ENCODE measurements around the gene SFN. TPM values are rescaled to one million over a fixed set of nuclear protein-coding genes. Genes with fewer than 3 reads are reported as not detected.
A peak's percentile ranks its signal among the peaks of the same experiment; 100 is the strongest.

Gene SFN
- total RNA-seq, 1 experiment from 2014 or later: 245 TPM

- DNase-seq (ENCODE audit: low read depth, low spot score): no peak
- CTCF ChIA-PET: interaction anchor here (1.4 to 1.8 kb wide), 3 partner anchors 12 to 275 kb away, joined by 3 to 11 read pairs (median 6); no protein-coding TSS in a partner anchor
- BruUV-seq (replicated peaks): no TSS peak
Measured at GRCh38 chr1:26877326-26877725, 14.4 kb downstream of the SFN start.

DNA sequence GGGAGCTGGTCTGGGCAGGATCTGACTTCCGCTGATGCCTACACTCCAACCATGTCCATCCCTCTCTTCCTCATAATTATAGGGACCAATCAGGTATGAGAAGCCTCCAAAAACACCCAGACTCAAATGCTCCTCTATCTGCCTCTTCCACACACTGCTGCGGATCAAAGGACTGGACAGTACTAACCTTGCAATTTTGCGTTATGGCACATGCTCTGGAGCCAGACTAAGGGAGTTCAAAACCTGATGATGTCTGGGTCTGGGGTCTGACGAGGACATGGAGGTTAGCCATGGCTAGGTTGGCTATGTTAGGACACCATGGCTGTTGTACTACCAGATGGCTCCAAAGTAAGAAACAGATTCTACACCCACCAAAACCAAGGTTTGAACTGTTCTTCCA lies 16.8 kb downstream of the SFN start:
- POLR2A ChIA-PET: interaction anchor here (1.7 kb wide), 1 partner anchor 22 kb away, joined by 3 read pairs; no protein-coding TSS in a partner anchor
- ATAC-seq (no peak), DNase-seq (ENCODE audit: low read depth, low spot score) (no peak)
- no peaks in the 10 kb centered on the region for H3K9me2 ChIP-seq (ENCODE audit: insufficient read depth)
- intact Hi-C loops (cut with micrococcal nuclease): loop anchor here (2.0 kb wide), 1 partner anchor 277 kb away; no protein-coding TSS in a partner anchor
- no peak overlapping the region for H2AFZ ChIP-seq (ENCODE audit: low read depth, low read length, poor library complexity, severe bottlenecking)
- H4K20me1 ChIP-seq (ENCODE audit: insufficient read depth): no peaks in the 10 kb centered on the region
- no peak overlapping the region for H3K9ac ChIP-seq (ENCODE audit: low read length)
- TF ChIP-seq SIN3A (IDR thresholded peaks at IDR 0.05; ENCODE audit: low read depth) (no peak), POLR2A (IDR thresholded peaks at IDR 0.05; ENCODE audit: borderline replicate concordance, extremely low read depth, insufficient read depth, insufficient read length) (no peak), CBX3 (IDR thresholded peaks at IDR 0.05; ENCODE audit: low read depth) (no peak), JUND (IDR thresholded peaks at IDR 0.05) (no peak), ELF1 (IDR thresholded peaks at IDR 0.05; ENCODE audit: borderline replicate concordance, low read depth) (no peak), EZH2phosphoT487 (IDR thresholded peaks at IDR 0.05; ENCODE audit: borderline replicate concordance) (no peak), POLR2AphosphoS5 (IDR thresholded peaks at IDR 0.05; ENCODE audit: low read depth, low read length) (no peak)
- TF ChIP-seq, protein P1, sequence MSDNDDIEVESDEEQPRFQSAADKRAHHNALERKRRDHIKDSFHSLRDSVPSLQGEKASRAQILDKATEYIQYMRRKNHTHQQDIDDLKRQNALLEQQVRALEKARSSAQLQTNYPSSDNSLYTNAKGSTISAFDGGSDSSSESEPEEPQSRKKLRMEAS (IDR thresholded peaks at IDR 0.05): no peak
- TF ChIP-seq, protein P2, sequence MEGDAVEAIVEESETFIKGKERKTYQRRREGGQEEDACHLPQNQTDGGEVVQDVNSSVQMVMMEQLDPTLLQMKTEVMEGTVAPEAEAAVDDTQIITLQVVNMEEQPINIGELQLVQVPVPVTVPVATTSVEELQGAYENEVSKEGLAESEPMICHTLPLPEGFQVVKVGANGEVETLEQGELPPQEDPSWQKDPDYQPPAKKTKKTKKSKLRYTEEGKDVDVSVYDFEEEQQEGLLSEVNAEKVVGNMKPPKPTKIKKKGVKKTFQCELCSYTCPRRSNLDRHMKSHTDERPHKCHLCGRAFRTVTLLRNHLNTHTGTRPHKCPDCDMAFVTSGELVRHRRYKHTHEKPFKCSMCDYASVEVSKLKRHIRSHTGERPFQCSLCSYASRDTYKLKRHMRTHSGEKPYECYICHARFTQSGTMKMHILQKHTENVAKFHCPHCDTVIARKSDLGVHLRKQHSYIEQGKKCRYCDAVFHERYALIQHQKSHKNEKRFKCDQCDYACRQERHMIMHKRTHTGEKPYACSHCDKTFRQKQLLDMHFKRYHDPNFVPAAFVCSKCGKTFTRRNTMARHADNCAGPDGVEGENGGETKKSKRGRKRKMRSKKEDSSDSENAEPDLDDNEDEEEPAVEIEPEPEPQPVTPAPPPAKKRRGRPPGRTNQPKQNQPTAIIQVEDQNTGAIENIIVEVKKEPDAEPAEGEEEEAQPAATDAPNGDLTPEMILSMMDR (IDR thresholded peaks at IDR 0.05 in 2 of 3, conservative IDR thresholded peaks at IDR 0.05 in 1 of 3; ENCODE audit: borderline replicate concordance in 1 of 3, insufficient read depth in 1 of 3, low read depth in 2 of 3, low read length in 2 of 3): no peak
- TF ChIP-seq, protein P3, sequence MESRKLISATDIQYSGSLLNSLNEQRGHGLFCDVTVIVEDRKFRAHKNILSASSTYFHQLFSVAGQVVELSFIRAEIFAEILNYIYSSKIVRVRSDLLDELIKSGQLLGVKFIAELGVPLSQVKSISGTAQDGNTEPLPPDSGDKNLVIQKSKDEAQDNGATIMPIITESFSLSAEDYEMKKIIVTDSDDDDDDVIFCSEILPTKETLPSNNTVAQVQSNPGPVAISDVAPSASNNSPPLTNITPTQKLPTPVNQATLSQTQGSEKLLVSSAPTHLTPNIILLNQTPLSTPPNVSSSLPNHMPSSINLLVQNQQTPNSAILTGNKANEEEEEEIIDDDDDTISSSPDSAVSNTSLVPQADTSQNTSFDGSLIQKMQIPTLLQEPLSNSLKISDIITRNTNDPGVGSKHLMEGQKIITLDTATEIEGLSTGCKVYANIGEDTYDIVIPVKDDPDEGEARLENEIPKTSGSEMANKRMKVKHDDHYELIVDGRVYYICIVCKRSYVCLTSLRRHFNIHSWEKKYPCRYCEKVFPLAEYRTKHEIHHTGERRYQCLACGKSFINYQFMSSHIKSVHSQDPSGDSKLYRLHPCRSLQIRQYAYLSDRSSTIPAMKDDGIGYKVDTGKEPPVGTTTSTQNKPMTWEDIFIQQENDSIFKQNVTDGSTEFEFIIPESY (IDR thresholded peaks at IDR 0.05; ENCODE audit: extremely low read depth, insufficient replicate concordance, low read length): no peak
- H3K79me2 ChIP-seq (ENCODE audit: insufficient read depth, low read length): peaks cover 10% of the 10 kb centered on the region
- no peaks in the 10 kb centered on the region for H3K27me3 ChIP-seq (ENCODE audit: insufficient read depth, low read length)
- CTCF ChIA-PET: interaction anchor here (0.9 to 1.8 kb wide), 3 partner anchors 11 to 70 kb away, joined by 4 to 10 read pairs (median 4); partner anchors contain the start of gene GPN2
- no peaks in the 10 kb centered on the region for H3K9me3 ChIP-seq (ENCODE audit: control insufficient read depth in 1 of 2, insufficient read depth in 1 of 2, low read depth in 1 of 2, low read length in 2 of 2)
- RAD21 ChIA-PET (ENCODE audit: low non-redundant PET in 1 of 2, low total read pairs in 2 of 2, uncharacterized antibody in 2 of 2, unreplicated experiment in 2 of 2): no interaction called here
- no TSS peak for BruUV-seq (replicated peaks)
- no peak overlapping the region for H3K4me2 ChIP-seq (ENCODE audit: low read length)
- no peak overlapping the region for H3K27ac ChIP-seq (ENCODE audit: low read depth, low read length)
- H3K4me1 ChIP-seq (ENCODE audit: control insufficient read depth in 1 of 2, insufficient read depth in 2 of 2, low read length in 2 of 2): peaks cover 0 to 22% of the 10 kb centered on the region in 2 experiments; a peak in 2 of 4 replicates
- no peak overlapping the region for H3K4me3 ChIP-seq (replicated peaks in 1 of 2; ENCODE audit: low read depth in 1 of 2, low read length in 2 of 2)
- H3K36me3 ChIP-seq (ENCODE audit: control insufficient read depth in 1 of 2, insufficient read depth in 2 of 2, low read length in 2 of 2): peaks cover 33 to 35% of the 10 kb centered on the region in 2 experiments; a peak in 3 of 4 replicates

More at GRCh38 chr1:26877326-26877725, 14.4 kb downstream of the SFN start:
- no peak for TF ChIP-seq ZNF274 (IDR thresholded peaks at IDR 0.05; ENCODE audit: low read depth, low read length)
- TF ChIP-seq JUND (IDR thresholded peaks at IDR 0.05): no peak
- no peak for TF ChIP-seq POLR2A (IDR thresholded peaks at IDR 0.05; ENCODE audit: borderline replicate concordance, extremely low read depth, insufficient read depth, insufficient read length)
- no peak for TF ChIP-seq CEBPB (IDR thresholded peaks at IDR 0.05; ENCODE audit: low read depth)
- no peak for TF ChIP-seq FOSL1 (IDR thresholded peaks at IDR 0.05; ENCODE audit: low read depth)
- TF ChIP-seq ELF1 (IDR thresholded peaks at IDR 0.05; ENCODE audit: borderline replicate concordance, low read depth): no peak
- TF ChIP-seq RAD21 (IDR thresholded peaks at IDR 0.05; ENCODE audit: low read depth): no peak
- no peak for TF ChIP-seq ATF3 (IDR thresholded peaks at IDR 0.05)
- TF ChIP-seq, protein P1 (IDR thresholded peaks at IDR 0.05): no peak
- ATAC-seq: no peak
- Histone ChIP-seq H3K79me2 (ENCODE audit: insufficient read depth, low read length) (peaks cover 4% of the 10 kb centered on the region; the same call in 1 of the 2 replicates), H3K9ac (ENCODE audit: low read length) (0 out of 2 replicates have a peak overlapping the region, but pooled peaks have one; percentile 1), H3K36me3 (ENCODE audit: control insufficient read depth in 1 of 2, insufficient read depth in 2 of 2, low read length in 2 of 2) (peaks cover 11 to 18% of the 10 kb centered on the region in 2 experiments; a peak in 3 of 4 replicates), H3K4me2 (ENCODE audit: low read length) (no peak overlapping the region), H3K27me3 (ENCODE audit: insufficient read depth, low read length) (no peaks in the 10 kb centered on the region), H3K4me1 (ENCODE audit: control insufficient read depth in 1 of 2, insufficient read depth in 2 of 2, low read length in 2 of 2) (peaks cover 7 to 45% of the 10 kb centered on the region in 2 experiments), H3K27ac (ENCODE audit: low read depth, low read length) (no peak overlapping the region), H3K9me3 (ENCODE audit: control insufficient read depth in 1 of 2, insufficient read depth in 1 of 2, low read depth in 1 of 2, low read length in 2 of 2) (no peaks in the 10 kb centered on the region), H2AFZ (ENCODE audit: low read depth, low read length, poor library complexity, severe bottlenecking) (no peak overlapping the region), H4K20me1 (ENCODE audit: insufficient read depth) (no peaks in the 10 kb centered on the region), H3K4me3 (replicated peaks in 1 of 2; ENCODE audit: low read depth in 1 of 2, low read length in 2 of 2) (no peak overlapping the region), H3K9me2 (ENCODE audit: insufficient read depth) (no peaks in the 10 kb centered on the region)
- intact Hi-C loops (cut with micrococcal nuclease): no loop called here
- RAD21 ChIA-PET (ENCODE audit: low non-redundant PET in 1 of 2, low total read pairs in 2 of 2, uncharacterized antibody in 2 of 2, unreplicated experiment in 2 of 2): no interaction called here
- POLR2A ChIA-PET: no interaction called here
